Pancreas (tissue), 10 donors: ENCODE data around the gene KL. TPM values are rescaled to one million over a fixed set of nuclear protein-coding genes. Genes with fewer than 3 reads are reported as not detected.
A peak's percentile ranks its signal among the peaks of the same experiment; 100 is the strongest.

ENCODE experiments used
- ATAC-seq, 4 donors: fragments of 200-7000 bp; cut with Tn5 transposase; one replicate each; pipeline versions ENCODE4 v1.8.0 to v1.9.1; 2020; ENCODE audit warnings: mild to moderate bottlenecking in 4 of 4, moderate library complexity in 4 of 4
- DNase-seq, 6 donors: peaks; one replicate each; pipeline ENCODE4 v3.0.0-alpha.2; 2020
- FAIRE-seq: peaks from 2 replicates; lab custom pipeline; 2012; peaks lifted over from hg19 to GRCh38; lab: Jason Lieb, UNC
- H3K27ac ChIP-seq, 4 donors: fragments of 200-600 bp; sonication (generic); 1 replicate in 3 of 4; 2 replicates in 1 of 4; pipeline versions ENCODE4 v1.5.0 to v1.8.0; 2020
- H3K27me3 ChIP-seq, 4 donors: fragments of 200-600 bp; one replicate each; pipeline ENCODE4 v1.8.0; 2021
- H3K36me3 ChIP-seq, 3 donors: fragments of 200-600 bp; sonication (generic) in 1 of 3; one replicate each; pipeline versions ENCODE4 v1.5.0 to v1.8.0; 2020 to 2021
- H3K4me1 ChIP-seq, 3 donors: fragments of 200-600 bp; one replicate each; pipeline ENCODE4 v1.8.0; 2021
- H3K4me3 ChIP-seq, 4 donors: fragments of 200-600 bp; sonication (generic) in 2 of 4; one replicate each; pipeline versions ENCODE4 v1.5.0 to v1.8.0; 2020 to 2021
- H3K9me3 ChIP-seq, 4 donors: fragments of 200-600 bp; one replicate each; pipeline ENCODE4 v1.8.0; 2021
- CTCF ChIP-seq, 4 donors: fragments of 200-600 bp; sonication (generic) in 3 of 4; IDR thresholded peaks; one replicate each; pipeline versions ENCODE4 v1.5.0 to v1.8.0; 2021; ENCODE audit warnings: antibody characterized with exemption in 4 of 4
- WGBS, 2 donors: extraction: QIAGEN DNeasy Blood & Tissue Kit; methylation state at CpG; one replicate each; pipeline ENCODE4 v1.1.7; 2013; 5-methylcytosine and 5-hydroxymethylcytosine counted together
- intact Hi-C, 3 donors: fragments of 100-400 bp; cut with DNase I; formaldehyde crosslinking; loops; one replicate each; pipeline versions ENCODE4 v1.11.1 to v1.14.2; 2022
- polyA plus RNA-seq, 2 donors: library from polyadenylated mRNA; stranded (reverse); fragments of 200-250 nt; gene quantifications; one replicate each; pipeline ENCODE4 v1.2.3, GENCODE V29; 2013
- total RNA-seq, 6 donors: library from RNA; stranded (reverse); fragmentation: NEBNext Ultra II Directional in 4 of 6; extraction: Animal tissue kit (Norgen Biotek cat#: 25700) in 4 of 6; gene quantifications; one replicate each; pipeline versions ENCODE4 v1.2.1 to v1.2.4, GENCODE V29; 2021 to 2023
- donor health status: healthy with polysubstance abuse.
- donor health status: DM: no; HTN: no; CAD: no; lungs with moderate emphysema.
- donor health status: DM: no; HTN: no; CAD: no.
- donor health status: control.
- donor health status: control.
- donor health status: Bipolar disorder and iron deficiency.
- donor health status: DM: yes; HTN: yes; CAD: no.
- donor health status: DM: no; HTN: no; CAD: no.
- donor health status: DM: no; HTN: no; CAD: no.
- donor health status: DM: yes; HTN: yes; CAD: no.

KL gene
- total and polyA plus RNA-seq, 8 donors, result 0.23 to 2.9 (median 0.86) TPM

GRCh38 chr13:33101835-33102234, 85.6 kb downstream of the KL start:
- 53 to 60% methylated on average over 2 of the region's 2 CpGs for WGBS, 2 donors
- ATAC-seq (no peak), FAIRE-seq (no peak), DNase-seq (no peak)
- Histone ChIP-seq H3K36me3 (peaks cover 0 to 25% (median 6%) of the 10 kb centered on the region in 3 donors), H3K27ac (no peak overlapping the region), H3K4me3 (no peak overlapping the region), H3K9me3 (no peaks in the 10 kb centered on the region), H3K27me3 (no peaks in the 10 kb centered on the region), H3K4me1 (no peaks in the 10 kb centered on the region)
- intact Hi-C loops, result no loop called here
- no peak for TF ChIP-seq CTCF (IDR thresholded peaks at IDR 0.05)

GRCh38 chr13:33103457-33103856, 87.2 kb downstream of the KL start:
- FAIRE-seq, result no peak
- peaks cover 0 to 41% (median 16%) of the 10 kb centered on the region in 3 donors for H3K36me3 ChIP-seq
- no peaks in the 10 kb centered on the region for H3K4me1 ChIP-seq
- WGBS, 2 donors, result 91 to 94% methylated on average over 4 of the region's 4 CpGs
- DNase-seq, result no peak
- ATAC-seq, result no peak
- TF ChIP-seq CTCF (IDR thresholded peaks at IDR 0.05), result no peak
- no peak overlapping the region for H3K4me3 ChIP-seq
- H3K27ac ChIP-seq, result no peak overlapping the region
- H3K27me3 ChIP-seq, result no peaks in the 10 kb centered on the region
- H3K9me3 ChIP-seq, result no peaks in the 10 kb centered on the region
- intact Hi-C loops, result no loop called here

- H3K27ac ChIP-seq, result no peak overlapping the region
- TF ChIP-seq CTCF (IDR thresholded peaks at IDR 0.05), result no peak
- ATAC-seq (peak in 3 of 4 donors; percentile 19 to 78 (median 78)), FAIRE-seq (no peak), DNase-seq (peak in 1 of 6 donors; percentile 30)
- no peaks in the 10 kb centered on the region for H3K9me3 ChIP-seq
- peaks cover 0 to 60% (median 24%) of the 10 kb centered on the region in 3 donors for H3K36me3 ChIP-seq
- H3K4me1 ChIP-seq, result no peaks in the 10 kb centered on the region
- intact Hi-C loops, result no loop called here
- no peak overlapping the region for H3K4me3 ChIP-seq
- 85% methylated on average over 9 of the region's 9 CpGs for WGBS, 2 donors
- no peaks in the 10 kb centered on the region for H3K27me3 ChIP-seq
Measured at GRCh38 chr13:33105387-33106005, 89.3 kb downstream of the KL start.

- ATAC-seq (no peak), DNase-seq (no peak), FAIRE-seq (no peak)
- Histone ChIP-seq H3K4me3 (no peak overlapping the region), H3K27ac (no peak overlapping the region), H3K4me1 (no peaks in the 10 kb centered on the region), H3K27me3 (no peaks in the 10 kb centered on the region), H3K36me3 (peaks cover 0 to 68% (median 24%) of the 10 kb centered on the region in 3 donors), H3K9me3 (no peaks in the 10 kb centered on the region)
- no peak for TF ChIP-seq CTCF (IDR thresholded peaks at IDR 0.05)
- 85 to 87% methylated on average over 7 of the region's 7 CpGs for WGBS, 2 donors
- intact Hi-C loops, result no loop called here
Measured at GRCh38 chr13:33106656-33107360, 90.6 kb downstream of the KL start.

GRCh38 chr13:33107361-33107760, 91.1 kb downstream of the KL start:
- TF ChIP-seq CTCF (IDR thresholded peaks at IDR 0.05), result no peak
- Histone ChIP-seq H3K9me3 (no peaks in the 10 kb centered on the region), H3K4me1 (no peaks in the 10 kb centered on the region), H3K4me3 (no peak overlapping the region), H3K27me3 (no peaks in the 10 kb centered on the region), H3K36me3 (peaks cover 0 to 73% (median 24%) of the 10 kb centered on the region in 3 donors), H3K27ac (no peak overlapping the region)
- intact Hi-C loops, result no loop called here
- 96 to 97% methylated on average over 2 of the region's 2 CpGs for WGBS, 2 donors
- FAIRE-seq, result no peak
- DNase-seq, result no peak
- ATAC-seq, result no peak
